ENCODE data around the gene TEX29. TPM values are rescaled to one million over a fixed set of nuclear protein-coding genes. Genes with fewer than 3 reads are reported as not detected.

TEX29 gene
- total RNA-seq, 1 experiment from 2014 or later: 0.68 TPM

DNA sequence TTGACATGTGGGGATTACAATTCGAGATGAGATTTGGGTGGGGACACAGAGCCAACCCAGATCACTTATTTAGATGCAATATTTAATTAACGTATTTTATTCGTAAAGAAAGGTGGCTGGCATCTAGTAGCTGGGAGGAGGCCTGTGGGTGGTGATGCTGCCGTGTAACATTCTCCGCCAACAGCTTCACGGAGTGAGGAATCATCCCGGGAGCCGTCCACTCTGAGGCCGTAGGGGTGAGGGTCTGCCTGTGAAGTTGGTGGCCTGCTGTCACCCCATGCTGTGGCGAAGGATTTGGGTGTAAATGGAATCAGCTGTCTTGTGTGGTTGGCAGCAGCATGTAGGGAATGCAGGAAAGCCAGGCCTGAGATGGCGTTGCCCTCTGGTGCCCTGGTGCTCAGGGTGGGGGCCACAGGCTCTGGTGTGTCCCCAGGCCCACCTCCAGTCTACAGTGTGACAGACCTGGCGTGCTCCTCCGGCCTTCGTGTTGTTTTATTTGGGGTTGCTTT, 3.3 kb upstream of the TEX29 start:
- ChIA-PET POLR2A (no interaction called here), CTCF (no interaction called here)
- Mint-ChIP-seq H3K4me1 (no peaks in the 10 kb centered on the region), H3K27me3 (ENCODE audit: low read depth) (no peaks in the 10 kb centered on the region), H3K9me3 (peaks cover 20% of the 10 kb centered on the region), H3K36me3 (peaks cover 14% of the 10 kb centered on the region), H3K4me3 (no peak overlapping the region), H3K27ac (no peak overlapping the region)
- TF ChIP-seq, protein P1, sequence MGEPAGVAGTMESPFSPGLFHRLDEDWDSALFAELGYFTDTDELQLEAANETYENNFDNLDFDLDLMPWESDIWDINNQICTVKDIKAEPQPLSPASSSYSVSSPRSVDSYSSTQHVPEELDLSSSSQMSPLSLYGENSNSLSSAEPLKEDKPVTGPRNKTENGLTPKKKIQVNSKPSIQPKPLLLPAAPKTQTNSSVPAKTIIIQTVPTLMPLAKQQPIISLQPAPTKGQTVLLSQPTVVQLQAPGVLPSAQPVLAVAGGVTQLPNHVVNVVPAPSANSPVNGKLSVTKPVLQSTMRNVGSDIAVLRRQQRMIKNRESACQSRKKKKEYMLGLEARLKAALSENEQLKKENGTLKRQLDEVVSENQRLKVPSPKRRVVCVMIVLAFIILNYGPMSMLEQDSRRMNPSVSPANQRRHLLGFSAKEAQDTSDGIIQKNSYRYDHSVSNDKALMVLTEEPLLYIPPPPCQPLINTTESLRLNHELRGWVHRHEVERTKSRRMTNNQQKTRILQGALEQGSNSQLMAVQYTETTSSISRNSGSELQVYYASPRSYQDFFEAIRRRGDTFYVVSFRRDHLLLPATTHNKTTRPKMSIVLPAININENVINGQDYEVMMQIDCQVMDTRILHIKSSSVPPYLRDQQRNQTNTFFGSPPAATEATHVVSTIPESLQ (CRISPR knock-in tag; IDR thresholded peaks at IDR 0.05): no peak
- TF ChIP-seq, protein P2, sequence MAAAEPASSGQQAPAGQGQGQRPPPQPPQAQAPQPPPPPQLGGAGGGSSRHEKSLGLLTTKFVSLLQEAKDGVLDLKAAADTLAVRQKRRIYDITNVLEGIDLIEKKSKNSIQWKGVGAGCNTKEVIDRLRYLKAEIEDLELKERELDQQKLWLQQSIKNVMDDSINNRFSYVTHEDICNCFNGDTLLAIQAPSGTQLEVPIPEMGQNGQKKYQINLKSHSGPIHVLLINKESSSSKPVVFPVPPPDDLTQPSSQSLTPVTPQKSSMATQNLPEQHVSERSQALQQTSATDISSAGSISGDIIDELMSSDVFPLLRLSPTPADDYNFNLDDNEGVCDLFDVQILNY (CRISPR knock-in tag; IDR thresholded peaks at IDR 0.05): no peak
- TF ChIP-seq, protein P3, sequence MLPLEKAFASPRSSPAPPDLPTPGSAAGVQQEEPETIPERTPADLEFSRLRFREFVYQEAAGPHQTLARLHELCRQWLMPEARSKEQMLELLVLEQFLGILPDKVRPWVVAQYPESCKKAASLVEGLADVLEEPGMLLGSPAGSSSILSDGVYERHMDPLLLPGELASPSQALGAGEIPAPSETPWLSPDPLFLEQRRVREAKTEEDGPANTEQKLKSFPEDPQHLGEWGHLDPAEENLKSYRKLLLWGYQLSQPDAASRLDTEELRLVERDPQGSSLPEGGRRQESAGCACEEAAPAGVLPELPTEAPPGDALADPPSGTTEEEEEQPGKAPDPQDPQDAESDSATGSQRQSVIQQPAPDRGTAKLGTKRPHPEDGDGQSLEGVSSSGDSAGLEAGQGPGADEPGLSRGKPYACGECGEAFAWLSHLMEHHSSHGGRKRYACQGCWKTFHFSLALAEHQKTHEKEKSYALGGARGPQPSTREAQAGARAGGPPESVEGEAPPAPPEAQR (CRISPR knock-in tag; IDR thresholded peaks at IDR 0.05): no peak
- TF ChIP-seq, protein P4, sequence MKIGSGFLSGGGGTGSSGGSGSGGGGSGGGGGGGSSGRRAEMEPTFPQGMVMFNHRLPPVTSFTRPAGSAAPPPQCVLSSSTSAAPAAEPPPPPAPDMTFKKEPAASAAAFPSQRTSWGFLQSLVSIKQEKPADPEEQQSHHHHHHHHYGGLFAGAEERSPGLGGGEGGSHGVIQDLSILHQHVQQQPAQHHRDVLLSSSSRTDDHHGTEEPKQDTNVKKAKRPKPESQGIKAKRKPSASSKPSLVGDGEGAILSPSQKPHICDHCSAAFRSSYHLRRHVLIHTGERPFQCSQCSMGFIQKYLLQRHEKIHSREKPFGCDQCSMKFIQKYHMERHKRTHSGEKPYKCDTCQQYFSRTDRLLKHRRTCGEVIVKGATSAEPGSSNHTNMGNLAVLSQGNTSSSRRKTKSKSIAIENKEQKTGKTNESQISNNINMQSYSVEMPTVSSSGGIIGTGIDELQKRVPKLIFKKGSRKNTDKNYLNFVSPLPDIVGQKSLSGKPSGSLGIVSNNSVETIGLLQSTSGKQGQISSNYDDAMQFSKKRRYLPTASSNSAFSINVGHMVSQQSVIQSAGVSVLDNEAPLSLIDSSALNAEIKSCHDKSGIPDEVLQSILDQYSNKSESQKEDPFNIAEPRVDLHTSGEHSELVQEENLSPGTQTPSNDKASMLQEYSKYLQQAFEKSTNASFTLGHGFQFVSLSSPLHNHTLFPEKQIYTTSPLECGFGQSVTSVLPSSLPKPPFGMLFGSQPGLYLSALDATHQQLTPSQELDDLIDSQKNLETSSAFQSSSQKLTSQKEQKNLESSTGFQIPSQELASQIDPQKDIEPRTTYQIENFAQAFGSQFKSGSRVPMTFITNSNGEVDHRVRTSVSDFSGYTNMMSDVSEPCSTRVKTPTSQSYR (CRISPR knock-in tag; IDR thresholded peaks at IDR 0.05): no peak
- TF ChIP-seq, protein P5, sequence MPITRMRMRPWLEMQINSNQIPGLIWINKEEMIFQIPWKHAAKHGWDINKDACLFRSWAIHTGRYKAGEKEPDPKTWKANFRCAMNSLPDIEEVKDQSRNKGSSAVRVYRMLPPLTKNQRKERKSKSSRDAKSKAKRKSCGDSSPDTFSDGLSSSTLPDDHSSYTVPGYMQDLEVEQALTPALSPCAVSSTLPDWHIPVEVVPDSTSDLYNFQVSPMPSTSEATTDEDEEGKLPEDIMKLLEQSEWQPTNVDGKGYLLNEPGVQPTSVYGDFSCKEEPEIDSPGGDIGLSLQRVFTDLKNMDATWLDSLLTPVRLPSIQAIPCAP (CRISPR knock-in tag; IDR thresholded peaks at IDR 0.05): no peak
- TF ChIP-seq CREM (CRISPR knock-in tag; IDR thresholded peaks at IDR 0.05) (no peak), EMX1 (CRISPR knock-in tag; IDR thresholded peaks at IDR 0.05) (no peak), ZNF219 (CRISPR knock-in tag; IDR thresholded peaks at IDR 0.05; ENCODE audit: borderline replicate concordance) (no peak), NFATC4 (CRISPR knock-in tag; IDR thresholded peaks at IDR 0.05) (no peak), ETV6 (CRISPR knock-in tag; IDR thresholded peaks at IDR 0.05) (no peak), ATF1 (CRISPR knock-in tag; IDR thresholded peaks at IDR 0.05) (no peak), MXD4 (CRISPR knock-in tag; IDR thresholded peaks at IDR 0.05; ENCODE audit: borderline replicate concordance) (no peak)
- no peak for ATAC-seq
- DNase-seq (ENCODE audit: low spot score): no peak

DNA sequence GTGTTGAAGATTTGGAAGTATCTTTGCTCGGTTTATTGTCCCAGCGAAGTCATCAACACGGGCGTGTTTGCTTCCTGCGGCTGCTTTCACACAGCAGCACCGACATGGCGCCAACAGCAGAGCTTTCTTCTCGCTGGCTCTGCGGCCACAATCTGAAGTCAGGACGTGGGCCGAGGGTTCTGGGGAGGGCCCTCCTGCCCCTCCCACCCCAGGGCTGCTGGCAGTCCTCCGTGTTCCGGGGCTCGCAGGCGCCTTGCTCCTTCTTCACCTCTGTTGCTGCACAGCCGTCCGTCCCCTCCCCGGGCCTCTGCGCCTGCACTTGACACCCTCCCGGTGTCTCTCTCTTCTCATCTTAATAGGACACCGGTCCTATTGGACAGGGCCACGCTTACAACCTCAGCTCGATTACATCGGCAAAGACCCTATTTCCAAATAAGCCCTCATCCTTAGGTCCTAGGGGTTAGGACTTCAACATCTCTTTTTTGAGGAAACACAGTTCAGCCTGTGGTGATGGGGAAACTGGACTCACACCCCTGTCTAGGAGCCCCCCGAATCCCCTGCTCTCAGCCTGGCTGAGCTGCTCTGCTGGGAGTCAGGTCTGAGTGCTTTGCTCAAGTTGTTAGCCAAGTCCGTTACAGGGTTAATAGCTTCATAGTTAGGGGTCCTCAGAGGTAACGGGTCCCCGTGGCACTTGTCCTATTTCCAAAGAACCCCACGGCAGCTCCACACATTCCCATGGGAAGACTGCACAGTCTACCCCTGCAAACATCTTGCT, 2.7 kb upstream of the TEX29 start:
- TF ChIP-seq ZNF232 (CRISPR knock-in tag; IDR thresholded peaks at IDR 0.05): no peak
- no peak for TF ChIP-seq NFATC4 (CRISPR knock-in tag; IDR thresholded peaks at IDR 0.05)
- TF ChIP-seq, protein P6, sequence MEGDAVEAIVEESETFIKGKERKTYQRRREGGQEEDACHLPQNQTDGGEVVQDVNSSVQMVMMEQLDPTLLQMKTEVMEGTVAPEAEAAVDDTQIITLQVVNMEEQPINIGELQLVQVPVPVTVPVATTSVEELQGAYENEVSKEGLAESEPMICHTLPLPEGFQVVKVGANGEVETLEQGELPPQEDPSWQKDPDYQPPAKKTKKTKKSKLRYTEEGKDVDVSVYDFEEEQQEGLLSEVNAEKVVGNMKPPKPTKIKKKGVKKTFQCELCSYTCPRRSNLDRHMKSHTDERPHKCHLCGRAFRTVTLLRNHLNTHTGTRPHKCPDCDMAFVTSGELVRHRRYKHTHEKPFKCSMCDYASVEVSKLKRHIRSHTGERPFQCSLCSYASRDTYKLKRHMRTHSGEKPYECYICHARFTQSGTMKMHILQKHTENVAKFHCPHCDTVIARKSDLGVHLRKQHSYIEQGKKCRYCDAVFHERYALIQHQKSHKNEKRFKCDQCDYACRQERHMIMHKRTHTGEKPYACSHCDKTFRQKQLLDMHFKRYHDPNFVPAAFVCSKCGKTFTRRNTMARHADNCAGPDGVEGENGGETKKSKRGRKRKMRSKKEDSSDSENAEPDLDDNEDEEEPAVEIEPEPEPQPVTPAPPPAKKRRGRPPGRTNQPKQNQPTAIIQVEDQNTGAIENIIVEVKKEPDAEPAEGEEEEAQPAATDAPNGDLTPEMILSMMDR (IDR thresholded peaks at IDR 0.05): no peak
- TF ChIP-seq SMAD3 (CRISPR knock-in tag; IDR thresholded peaks at IDR 0.05; ENCODE audit: borderline replicate concordance): no peak
- TF ChIP-seq, protein P7, sequence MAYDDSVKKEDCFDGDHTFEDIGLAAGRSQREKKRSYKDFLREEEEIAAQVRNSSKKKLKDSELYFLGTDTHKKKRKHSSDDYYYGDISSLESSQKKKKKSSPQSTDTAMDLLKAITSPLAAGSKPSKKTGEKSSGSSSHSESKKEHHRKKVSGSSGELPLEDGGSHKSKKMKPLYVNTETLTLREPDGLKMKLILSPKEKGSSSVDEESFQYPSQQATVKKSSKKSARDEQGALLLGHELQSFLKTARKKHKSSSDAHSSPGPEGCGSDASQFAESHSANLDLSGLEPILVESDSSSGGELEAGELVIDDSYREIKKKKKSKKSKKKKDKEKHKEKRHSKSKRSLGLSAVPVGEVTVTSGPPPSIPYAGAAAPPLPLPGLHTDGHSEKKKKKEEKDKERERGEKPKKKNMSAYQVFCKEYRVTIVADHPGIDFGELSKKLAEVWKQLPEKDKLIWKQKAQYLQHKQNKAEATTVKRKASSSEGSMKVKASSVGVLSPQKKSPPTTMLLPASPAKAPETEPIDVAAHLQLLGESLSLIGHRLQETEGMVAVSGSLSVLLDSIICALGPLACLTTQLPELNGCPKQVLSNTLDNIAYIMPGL (CRISPR knock-in tag; IDR thresholded peaks at IDR 0.05): no peak
- no peak for TF ChIP-seq IRF2 (CRISPR knock-in tag; IDR thresholded peaks at IDR 0.05; ENCODE audit: borderline replicate concordance, low read depth)
- no peak for TF ChIP-seq NR3C1 (CRISPR knock-in tag; conservative IDR thresholded peaks at IDR 0.05; ENCODE audit: low read depth)
- POLR2A ChIA-PET: no interaction called here
- CTCF ChIA-PET: no interaction called here
- ATAC-seq (no peak), DNase-seq (ENCODE audit: low spot score) (no peak)
- Mint-ChIP-seq H3K27me3 (ENCODE audit: low read depth) (no peaks in the 10 kb centered on the region), H3K4me3 (no peak overlapping the region), H3K36me3 (peaks cover 7% of the 10 kb centered on the region), H3K27ac (no peak overlapping the region), H3K4me1 (no peaks in the 10 kb centered on the region), H3K9me3 (peaks cover 14% of the 10 kb centered on the region)
